KBM-7 (cell line): ENCODE results near the gene TMEM119.
"Not testable (repeated sequence)": the region's sequence is repeated elsewhere in the genome, so short reads cannot be mapped to it uniquely, and the experiment has no call there.

Experiments used
- DNase-seq: peaks from one replicate; pipeline ENCODE4 v3.0.0-alpha.2; 2015
- in situ Hi-C: fragments of 300-500 bp; cut with MboI; formaldehyde crosslinking; loops from 2 replicates; pipeline ENCODE4 v1.14.3; 2020; ENCODE audit warnings: low sequenced_read_pairs, low pct_unique_long_range_greater_than_20kb, mixed read lengths

TMEM119 gene

GRCh38 chr12:108635997-108636808, 38.3 kb upstream of the TMEM119 start:
- no peak for DNase-seq
- in situ Hi-C loops: no loop called here

DNA sequence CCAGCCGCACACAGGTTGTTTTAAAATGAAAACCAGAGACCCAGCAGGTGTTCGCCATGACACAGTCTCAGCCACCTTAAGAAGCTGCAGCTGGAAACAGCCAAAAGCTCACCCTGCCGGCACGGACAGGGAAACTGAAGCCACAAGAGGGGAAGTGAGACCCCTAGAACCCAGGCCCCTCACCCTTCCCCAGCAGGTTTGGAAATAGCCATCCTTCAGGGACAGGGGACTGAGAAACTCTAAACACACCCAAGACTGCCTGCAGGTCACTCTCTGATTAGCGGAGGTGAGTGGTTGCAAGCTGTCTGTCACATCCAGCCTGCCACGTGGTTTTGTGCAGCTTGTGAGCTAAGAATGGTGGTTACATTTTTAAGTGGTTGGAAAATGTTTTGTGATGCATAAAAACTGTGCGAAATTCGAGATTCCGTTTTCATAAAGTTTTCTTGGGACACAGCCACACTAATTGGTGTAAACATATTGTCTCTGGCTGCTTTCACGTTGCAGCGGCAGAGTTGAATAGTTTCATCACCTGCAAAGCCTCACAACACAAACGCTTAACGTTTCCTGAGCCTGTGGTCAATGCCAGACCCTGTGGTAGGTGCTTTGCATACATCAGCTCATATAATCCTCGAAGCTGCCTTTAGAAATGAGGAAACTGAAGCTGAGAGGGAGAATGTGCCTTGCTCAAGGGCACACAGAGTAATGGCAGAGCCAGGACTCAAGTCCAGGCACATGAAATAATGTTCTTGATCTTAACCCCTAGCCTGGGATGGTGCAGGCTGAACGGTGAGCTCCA, 37.5 kb upstream of the TMEM119 start:
- peak; percentile 93 for DNase-seq
- in situ Hi-C loops: no loop called here

GRCh38 chr12:108634341-108634751, 36.5 kb upstream of the TMEM119 start:
- peak; percentile 71 for DNase-seq
- in situ Hi-C loops: no loop called here

DNA sequence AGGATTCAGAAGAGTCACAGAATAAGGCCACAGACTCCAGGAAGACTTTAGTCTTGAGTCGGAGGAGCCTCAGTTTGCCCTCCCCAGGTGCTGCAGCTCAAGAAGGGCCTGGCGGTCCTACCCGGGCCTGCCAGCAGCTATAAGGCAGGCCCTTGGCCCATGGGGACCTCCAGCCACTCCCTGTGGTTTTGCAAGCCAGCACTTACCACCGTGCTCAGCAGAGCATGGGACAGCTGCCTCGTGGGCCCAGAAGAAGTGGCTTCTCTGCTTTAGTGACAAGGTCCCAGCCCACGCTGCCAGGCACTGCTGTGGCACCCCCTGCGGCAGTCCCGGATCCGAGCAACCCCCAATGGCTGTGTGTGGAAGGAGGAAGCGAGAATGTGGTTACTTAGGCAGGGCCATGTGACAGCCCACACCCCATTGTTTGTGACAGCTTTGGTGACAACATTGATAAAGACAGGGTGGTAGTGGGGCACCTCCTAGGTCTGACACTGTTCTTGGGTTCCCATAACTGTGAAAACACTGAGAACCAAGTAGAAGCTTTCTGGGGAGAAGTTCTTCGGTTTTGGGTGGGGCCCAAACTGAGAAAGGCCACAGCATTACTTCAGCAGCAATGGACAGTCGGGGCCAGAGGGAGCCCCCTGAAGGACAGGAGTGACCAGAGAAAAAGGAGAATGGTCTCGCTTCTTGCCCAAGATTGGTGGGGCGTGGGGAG, 35.8 kb upstream of the TMEM119 start, which contains the start of gene SELPLG:
Gene SELPLG, minus strand, starts transcription at position 361 of the 715 bp plus-strand sequence. CDS start 9,587 bp downstream, outside the sequence.
- in situ Hi-C loops: no loop called here
- DNase-seq: peak; percentile 93

DNA sequence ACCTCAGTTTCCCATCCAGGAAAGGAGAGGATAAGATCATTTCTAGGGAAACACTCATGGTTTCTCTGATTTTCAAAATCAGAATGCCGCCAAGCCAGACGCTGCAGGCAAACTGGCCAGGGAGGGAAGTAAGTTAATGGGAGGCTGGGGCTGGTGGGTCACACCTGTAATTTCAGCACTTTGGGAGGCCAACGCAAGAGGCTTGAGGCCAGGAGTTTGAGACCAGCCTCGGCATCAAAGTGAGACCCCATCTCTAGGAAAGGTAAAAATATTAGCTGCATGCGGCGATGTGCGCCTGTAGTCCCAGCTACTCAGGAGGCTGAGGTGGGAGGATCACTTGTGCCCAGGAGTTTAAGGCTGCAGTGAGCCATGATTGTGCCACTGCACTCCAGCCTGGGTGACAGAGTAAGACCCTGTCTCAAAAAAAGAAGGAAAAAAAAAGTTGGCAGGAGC, 35.2 kb upstream of the TMEM119 start:
- in situ Hi-C loops: no loop called here
- no peak for DNase-seq

- DNase-seq, in situ Hi-C loops: not testable (repeated sequence)
These were observed 33.4 kb upstream of the TMEM119 start for GRCh38 chr12:108631261-108631660.

DNA sequence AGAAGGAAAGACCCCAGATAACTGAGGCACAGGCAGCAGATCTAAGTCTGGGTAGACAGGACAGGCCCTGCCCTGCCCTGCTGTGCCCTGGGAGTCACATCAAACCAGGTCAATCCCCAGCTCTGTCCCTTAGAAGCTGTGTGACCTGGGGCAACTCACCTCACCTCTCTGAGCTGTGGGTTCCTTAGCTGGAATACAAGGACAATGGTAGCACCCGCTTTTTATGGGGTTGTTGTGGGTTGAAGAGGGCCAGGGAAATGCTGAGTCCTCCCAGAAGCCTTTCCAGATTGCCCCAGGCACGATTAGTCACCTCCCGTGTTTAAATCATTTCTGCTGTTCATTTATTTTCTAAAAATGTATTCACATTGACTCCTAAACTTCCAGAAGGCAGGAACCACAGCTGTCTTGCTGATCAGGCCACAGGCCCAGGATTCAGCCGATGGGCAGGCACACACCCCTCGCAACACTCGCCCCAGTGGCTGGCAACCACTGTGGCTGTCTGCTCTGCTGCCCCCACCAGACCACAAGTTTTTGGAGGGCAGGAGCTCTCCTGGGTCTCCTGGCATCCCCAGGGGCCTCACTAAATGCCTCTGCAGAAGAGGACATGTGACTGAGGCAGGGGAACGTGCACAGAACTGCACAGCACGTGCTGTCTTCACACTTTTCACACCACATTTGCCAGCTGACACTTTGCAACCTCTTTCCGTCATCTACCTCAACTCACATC, 32.8 kb upstream of the TMEM119 start:
- peak; percentile 26 for DNase-seq

DNA sequence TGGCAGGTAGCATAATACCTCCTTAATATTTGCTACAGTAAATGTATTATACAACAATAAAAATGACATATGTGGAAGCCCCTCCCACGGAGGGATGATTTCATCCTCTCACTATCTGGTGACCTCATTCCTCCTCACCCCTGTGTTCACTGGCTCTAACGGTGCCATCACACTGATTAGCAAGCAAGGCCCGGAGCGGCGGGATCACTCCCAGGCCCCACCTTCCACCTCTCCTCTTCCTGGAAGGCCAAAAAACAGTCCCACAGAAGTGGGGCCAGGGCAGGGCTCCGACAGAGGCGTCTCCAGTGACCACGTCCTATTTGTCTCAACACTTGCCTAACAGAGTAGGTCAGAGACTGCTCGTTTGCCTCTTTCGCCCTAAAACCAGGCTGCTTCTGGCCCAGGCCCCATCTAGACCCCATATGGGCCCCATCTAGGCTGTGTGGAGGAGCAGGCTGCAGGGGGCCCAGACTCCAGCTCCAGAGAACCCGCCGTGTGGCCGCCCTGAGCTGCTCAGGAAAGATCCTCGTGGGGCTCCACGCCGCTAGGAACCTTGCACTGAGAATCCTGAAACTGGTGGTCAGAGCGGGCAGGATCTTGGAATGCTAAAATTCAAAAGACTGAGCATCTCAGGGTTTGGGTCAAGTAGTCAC, 32.1 kb upstream of the TMEM119 start:
- in situ Hi-C loops: no loop called here
- DNase-seq: peak; percentile 72

More for the DNA sequence above, 32.8 kb upstream of the TMEM119 start:
- in situ Hi-C loops: no loop called here

- in situ Hi-C loops: no loop called here
- no peak for DNase-seq
These were observed 31.3 kb upstream of the TMEM119 start for GRCh38 chr12:108629151-108629550.

GRCh38 chr12:108627134-108627920, 29.4 kb upstream of the TMEM119 start:
- in situ Hi-C loops: no loop called here
- no peak for DNase-seq

DNA sequence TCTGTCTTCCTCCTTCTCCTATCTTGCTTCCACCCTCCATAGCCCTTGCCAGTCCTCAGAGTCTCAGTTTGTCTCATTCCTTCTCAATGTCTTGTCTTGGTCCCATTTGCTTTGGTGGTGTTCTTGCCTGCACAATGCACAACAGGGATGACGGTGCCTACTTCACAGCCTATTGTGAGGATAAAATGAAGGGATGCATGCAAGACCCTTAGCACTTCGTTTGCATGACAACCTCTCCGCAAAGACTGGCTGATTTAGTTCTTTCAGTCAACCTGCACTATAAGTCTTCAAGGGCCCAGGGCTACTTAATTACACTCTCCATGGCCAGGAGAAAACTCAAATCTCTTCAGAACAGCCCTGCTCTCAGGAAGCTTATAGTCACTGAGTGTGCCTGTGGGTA, 27.3 kb upstream of the TMEM119 start:
- in situ Hi-C loops: no loop called here
- DNase-seq: no peak

DNA sequence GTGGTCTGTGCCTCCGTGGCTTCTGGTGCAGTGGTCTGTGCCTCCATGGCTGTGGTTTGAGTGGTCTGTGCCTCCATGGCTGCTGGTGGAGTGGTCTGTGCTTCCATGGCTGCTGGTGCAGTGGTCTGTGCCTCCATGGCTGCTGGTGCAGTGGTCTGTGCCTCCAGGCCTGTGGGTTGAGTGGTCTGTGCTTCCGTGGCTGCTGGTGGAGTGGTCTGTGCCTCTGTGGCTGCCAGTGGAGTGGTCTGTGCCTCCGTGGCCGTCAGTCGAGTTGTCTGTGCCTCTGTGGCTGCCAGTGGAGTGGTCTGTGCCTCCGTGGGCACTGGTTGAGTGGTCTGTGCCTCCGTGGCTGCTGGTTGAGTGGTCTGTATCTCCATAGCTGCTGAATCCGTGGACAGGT, 25.7 kb upstream of the TMEM119 start:
- in situ Hi-C loops: no loop called here

GRCh38 chr12:108622921-108623514, 25.1 kb upstream of the TMEM119 start:
- in situ Hi-C loops: no loop called here
- DNase-seq: no peak

More for the DNA sequence above, 25.7 kb upstream of the TMEM119 start:
- no peak for DNase-seq

- in situ Hi-C loops: no loop called here
- DNase-seq: peak; percentile 63
These were observed 24.5 kb upstream of the TMEM119 start for GRCh38 chr12:108622421-108622820.

DNA sequence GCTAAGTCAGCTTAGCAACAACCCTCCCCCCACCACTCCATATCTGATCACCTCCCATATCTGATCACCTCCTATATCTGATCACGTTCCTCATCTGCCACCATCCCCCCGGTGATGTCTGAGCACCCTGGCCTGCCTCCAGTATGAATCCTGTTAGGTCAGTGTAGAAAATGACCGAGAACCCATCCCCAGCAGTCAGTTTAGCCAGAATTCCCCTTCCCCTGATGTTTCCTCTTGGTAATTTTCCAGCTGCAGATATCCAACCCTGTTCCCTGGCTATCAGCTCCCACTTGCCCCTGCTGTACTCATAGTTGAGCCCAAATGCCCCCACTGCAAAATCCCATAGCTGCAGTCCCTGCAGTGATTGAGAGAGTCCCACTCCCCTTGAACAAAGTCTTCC, 23.3 kb upstream of the TMEM119 start:
- in situ Hi-C loops: no loop called here
- no peak for DNase-seq

DNA sequence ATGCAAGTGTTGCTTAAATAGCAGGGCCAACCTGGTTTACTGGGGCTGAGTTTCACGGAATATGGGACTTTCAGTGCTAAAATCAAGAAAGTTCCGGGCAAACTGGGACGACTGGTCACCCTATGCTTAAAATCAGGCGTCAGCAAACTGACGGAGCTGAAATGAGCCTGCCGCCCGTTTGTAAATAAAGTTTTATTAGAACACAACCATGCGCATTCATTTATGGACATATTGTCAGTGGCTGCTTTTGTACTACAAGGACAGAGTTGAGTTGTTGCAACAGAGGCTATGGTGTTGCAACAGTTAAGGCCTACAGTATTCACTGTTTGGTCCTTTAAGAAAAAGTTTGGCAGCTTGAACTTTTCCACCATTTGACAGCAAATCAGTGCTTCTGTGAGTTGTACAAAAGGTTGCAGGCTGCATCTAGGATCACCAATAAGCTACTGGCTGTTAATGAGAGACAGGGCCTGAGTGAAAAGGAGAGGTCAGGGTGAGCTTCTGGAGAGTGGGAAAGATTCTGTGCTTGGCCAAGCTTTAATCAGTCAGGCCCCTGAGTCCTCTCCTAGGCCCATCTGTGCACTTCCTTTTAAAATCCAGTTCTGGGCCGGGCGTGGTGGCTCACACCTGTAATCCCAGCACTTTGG, 22.5 kb upstream of the TMEM119 start:
- no peak for DNase-seq
- in situ Hi-C loops: no loop called here
